ENCODE measurements around the gene CNGA2. TPM values are rescaled to one million over a fixed set of nuclear protein-coding genes. Genes with fewer than 3 reads are reported as not detected.

Gene CNGA2
- total and polyA plus RNA-seq, 9 of the 15 experiments (the other 6 are each of a cell fraction or from before 2014, with no cell fraction given) = not detected

GRCh38 chrX:151702026-151702714 lies 32.4 kb upstream of the CNGA2 start:
- Histone ChIP-seq H3K79me2 (ENCODE audit: control insufficient read depth, insufficient read depth, low read length) (no peaks in the 10 kb centered on the region), H3K4me2 (ENCODE audit: insufficient read depth, low read length) (no peak overlapping the region), H3K36me3 (ENCODE audit: control insufficient read depth, insufficient read depth, low read length) (no peaks in the 10 kb centered on the region), H3K9ac (ENCODE audit: insufficient read depth in 1 of 2, low read depth in 2 of 2, low read length in 2 of 2) (no peak overlapping the region), H3K9me1 (ENCODE audit: control insufficient read depth, insufficient read depth, low read length) (no peaks in the 10 kb centered on the region), H4K20me1 (replicated peaks; ENCODE audit: control insufficient read depth, insufficient read depth, low read length) (no peaks in the 10 kb centered on the region), H3K27me3 (ENCODE audit: control insufficient read depth in 2 of 2, insufficient read depth in 2 of 2, low read length in 2 of 2) (peaks cover 3 to 51% of the 10 kb centered on the region in 2 experiments; a peak in 3 of 5 replicates), H3K4me3 (no peak overlapping the region), H2AFZ (ENCODE audit: low read depth, low read length) (no peak overlapping the region), H3K4me1 (replicated peaks in 1 of 2; ENCODE audit: control insufficient read depth in 2 of 2, insufficient read depth in 2 of 2, low read length in 2 of 2) (no peaks in the 10 kb centered on the region), H3K27ac (ENCODE audit: extremely low read depth, low read depth, low read length) (no peak overlapping the region), H3K9me3 (replicated peaks; ENCODE audit: control insufficient read depth, insufficient read depth, low read depth, low read length) (no peaks in the 10 kb centered on the region)
- CTCF ChIA-PET (ENCODE audit: low intra/inter-chr PET ratio) = no interaction called here
- no TSS peak for BruUV-seq (replicated peaks)
- POLR2A ChIA-PET = no interaction called here
- in situ Hi-C loops (cut with MboI) (no loop called here), intact Hi-C loops (cut with micrococcal nuclease) (no loop called here)
- 0% methylated on average over 6 of the region's 9 CpGs for WGBS (ENCODE audit: insufficient coverage, low coverage, missing lambda C conversion rate)
- FAIRE-seq (no peak), DNase-seq (ENCODE audit: extremely low read depth in 1 of 4, low spot score in 3 of 4) (no peak), ATAC-seq (no peak)
- TF ChIP-seq EP400 (IDR thresholded peaks at IDR 0.05) = no peak
- TF ChIP-seq POLR2AphosphoS5 (IDR thresholded peaks at IDR 0.05; ENCODE audit: control insufficient read depth, insufficient read depth, low read depth, low read length) = no peak
- TF ChIP-seq ELF2 (CRISPR knock-in tag; IDR thresholded peaks at IDR 0.05) = no peak
- TF ChIP-seq MGA (IDR thresholded peaks at IDR 0.05) = no peak
- TF ChIP-seq SNAPC5 (CRISPR knock-in tag; IDR thresholded peaks at IDR 0.05) = no peak
- no peak for TF ChIP-seq MTA1 (IDR thresholded peaks at IDR 0.05; ENCODE audit: borderline replicate concordance)
- TF ChIP-seq IFI16 (CRISPR knock-in tag; IDR thresholded peaks at IDR 0.05) = no peak
- no peak for TF ChIP-seq POLR3G (IDR thresholded peaks at IDR 0.05; ENCODE audit: extremely low read depth, insufficient read length, insufficient replicate concordance)
- no peak for TF ChIP-seq SMARCA5 (IDR thresholded peaks at IDR 0.05)
- no peak for TF ChIP-seq ZNF778 (CRISPR knock-in tag; IDR thresholded peaks at IDR 0.05)
- no peak for TF ChIP-seq TAF15 (IDR thresholded peaks at IDR 0.05; ENCODE audit: low read depth, low read length)
- TF ChIP-seq PHTF2 (CRISPR knock-in tag; IDR thresholded peaks at IDR 0.05) = no peak
- TF ChIP-seq ZKSCAN8 (CRISPR knock-in tag; IDR thresholded peaks at IDR 0.05) = no peak

All from K562 (cell line).